Aorta (tissue), 5 donors: ENCODE measurements around the gene UBE2J2. TPM values are rescaled to one million over a fixed set of nuclear protein-coding genes. Genes with fewer than 3 reads are reported as not detected.

Experiments
- ATAC-seq: fragments of 200-7000 bp; cut with Tn5 transposase; one replicate; pipeline ENCODE4 v1.9.1; 2022; ENCODE audit warnings: moderate library complexity; ENCODE audit not compliant: low FRiP score
- DNase-seq, 2 donors: peaks; one replicate each; pipeline ENCODE4 v3.0.0-alpha.2; 2020
- H3K27ac ChIP-seq, 2 donors: one replicate each; pipeline ENCODE4 v1.5.1; 2013; ENCODE audit warnings: low read length in 2 of 2, mild to moderate bottlenecking in 2 of 2, moderate library complexity in 2 of 2, control low read depth in 1 of 2, inconsistent platforms in 1 of 2, low read depth in 1 of 2
- H3K27me3 ChIP-seq, 2 donors: one replicate each; pipeline ENCODE4 v1.6.1; 2013; ENCODE audit warnings: control low read depth in 1 of 2, low read length in 1 of 2, mild to moderate bottlenecking in 1 of 2, moderate library complexity in 1 of 2; ENCODE audit not compliant: insufficient read depth in 2 of 2, control insufficient read depth in 1 of 2
- H3K36me3 ChIP-seq, 2 donors: one replicate each; pipeline ENCODE4 v1.6.1; 2013; ENCODE audit warnings: control low read depth in 1 of 2, low read length in 1 of 2, mild to moderate bottlenecking in 1 of 2; ENCODE audit not compliant: insufficient read depth in 2 of 2, control insufficient read depth in 1 of 2
- H3K4me1 ChIP-seq, 2 donors: one replicate each; pipeline ENCODE4 v1.6.1; 2013; ENCODE audit warnings: low read length in 2 of 2, control low read depth in 1 of 2, mild to moderate bottlenecking in 1 of 2, moderate library complexity in 1 of 2; ENCODE audit not compliant: insufficient read depth in 2 of 2, control insufficient read depth in 1 of 2
- H3K4me3 ChIP-seq, 2 donors: one replicate each; pipeline ENCODE4 v1.5.1; 2013; ENCODE audit warnings: low read length in 2 of 2, control low read depth in 1 of 2, mild to moderate bottlenecking in 1 of 2
- H3K9me3 ChIP-seq: one replicate; pipeline ENCODE4 v1.6.1; 2013; ENCODE audit warnings: mild to moderate bottlenecking, low read length; ENCODE audit not compliant: control insufficient read depth
- WGBS, 2 donors: extraction: QIAGEN DNeasy Blood & Tissue Kit; methylation state at CpG; one replicate each; pipeline ENCODE4 v1.1.7; 2013; 5-methylcytosine and 5-hydroxymethylcytosine counted together
- intact Hi-C, 2 donors: fragments of 100-400 bp; cut with DNase I; formaldehyde crosslinking; loops; one replicate each; pipeline versions ENCODE4 v1.14.2 to v1.15.0; 2022
- polyA plus RNA-seq, 2 donors: library from polyadenylated mRNA; stranded (reverse); fragments of 200-250 nt; gene quantifications; one replicate each; pipeline ENCODE4 v1.2.3, GENCODE V29; 2013
- total RNA-seq, 2 donors: library from RNA; stranded (reverse); fragmentation: NEBNext Ultra II Directional; extraction: Animal tissue kit (Norgen Biotek cat#: 25700); gene quantifications; one replicate each; pipeline ENCODE4 v1.2.1, GENCODE V29; 2021
- donor health status: healthy with polysubstance abuse.
- donor health status: Bipolar disorder and iron deficiency.
- donor health status: DM: no; HTN: no; CAD: no.
- donor health status: DM: no; HTN: no; CAD: no.
- donor health status: DM: yes; HTN: yes; CAD: no.

The UBE2J2 gene
- total and polyA plus RNA-seq, 4 donors: 17.2 to 49.4 (median 48.1) TPM

- H3K4me3 ChIP-seq: no peak overlapping the region
- intact Hi-C loops: no loop called here
- 83 to 86% methylated on average over 21 of the region's 21 CpGs for WGBS, 2 donors
- H3K36me3 ChIP-seq: no peaks in the 10 kb centered on the region
- H3K27ac ChIP-seq: no peak overlapping the region
- no peaks in the 10 kb centered on the region for H3K9me3 ChIP-seq
- no peaks in the 10 kb centered on the region for H3K27me3 ChIP-seq
- no peaks in the 10 kb centered on the region for H3K4me1 ChIP-seq
- ATAC-seq (no peak), DNase-seq (no peak)
Observed at GRCh38 chr1:1310476-1311053, 36.9 kb upstream of the UBE2J2 start.

- H3K36me3 ChIP-seq: no peaks in the 10 kb centered on the region
- ATAC-seq (no peak), DNase-seq (no peak)
- H3K4me3 ChIP-seq: no peak overlapping the region
- no peaks in the 10 kb centered on the region for H3K9me3 ChIP-seq
- no peak overlapping the region for H3K27ac ChIP-seq
- no peaks in the 10 kb centered on the region for H3K27me3 ChIP-seq
- intact Hi-C loops: no loop called here
- 64 to 74% methylated on average over 3 of the region's 3 CpGs for WGBS, 2 donors
- no peaks in the 10 kb centered on the region for H3K4me1 ChIP-seq
Observed at GRCh38 chr1:1310109-1310385, 36.4 kb upstream of the UBE2J2 start.

- no peaks in the 10 kb centered on the region for H3K9me3 ChIP-seq
- H3K36me3 ChIP-seq: no peaks in the 10 kb centered on the region
- peak overlapping the region; percentile 51 to 55 for H3K4me3 ChIP-seq
- 33 to 37% methylated on average over 53 to 57 of the region's 57 CpGs for WGBS, 2 donors
- no peaks in the 10 kb centered on the region for H3K27me3 ChIP-seq
- intact Hi-C loops: no loop called here
- ATAC-seq (no peak), DNase-seq (no peak)
- no peaks in the 10 kb centered on the region for H3K4me1 ChIP-seq
- no peak overlapping the region for H3K27ac ChIP-seq
Observed at GRCh38 chr1:1309251-1310108, 35.8 kb upstream of the UBE2J2 start.

GRCh38 chr1:1308756-1309250 lies 35.1 kb upstream of the UBE2J2 start:
- Histone ChIP-seq H3K36me3 (no peaks in the 10 kb centered on the region), H3K4me1 (no peaks in the 10 kb centered on the region), H3K27ac (peak overlapping the region in 1 of 2 donors; percentile 49), H3K27me3 (no peaks in the 10 kb centered on the region), H3K9me3 (no peaks in the 10 kb centered on the region), H3K4me3 (peak overlapping the region; percentile 51 to 55)
- intact Hi-C loops: loop anchor here in 1 of 2 donors (1.0 kb wide), 1 partner anchor 66 kb away; the partner anchor contains the start of gene AURKAIP1
- DNase-seq (peak in 1 of 2 donors; percentile 66), ATAC-seq (no peak)
- 0 to 1% methylated on average over 28 to 66 of the region's 66 CpGs for WGBS, 2 donors

- no peaks in the 10 kb centered on the region for H3K9me3 ChIP-seq
- DNase-seq: peak; percentile 94 to 96
- peak within 1 kb of the TSS; percentile 9 to 85 for H3K27ac ChIP-seq
- intact Hi-C loops: loop anchor here in 1 of 2 donors (1.0 kb wide), 1 partner anchor 67 kb away; the partner anchor contains the start of gene AURKAIP1
- 0% methylated on average over 73 to 131 of the region's 131 CpGs for WGBS, 2 donors
- peak within 1 kb of the TSS; percentile 55 to 60 for H3K4me3 ChIP-seq
- no peaks in the 10 kb centered on the region for H3K4me1 ChIP-seq
- no peaks in the 10 kb centered on the region for H3K27me3 ChIP-seq
- ATAC-seq: peak; percentile 87
- no peaks in the 10 kb centered on the region for H3K36me3 ChIP-seq
Observed at GRCh38 chr1:1307923-1308755, 34.5 kb upstream of the UBE2J2 start, which contains the start of the genes ACAP3 and PUSL1. TSS of gene ACAP3 (minus strand) at chr1:1307930. CDS start at chr1:1307815, 115 bp downstream. TSS of gene PUSL1 (plus strand) at chr1:1308597. CDS start at chr1:1308644, 47 bp downstream.

GRCh38 chr1:1307261-1307922 lies 33.7 kb upstream of the UBE2J2 start:
- H3K36me3 ChIP-seq: no peaks in the 10 kb centered on the region
- ATAC-seq (no peak), DNase-seq (peak in 1 of 2 donors; percentile 71)
- intact Hi-C loops: no loop called here
- no peaks in the 10 kb centered on the region for H3K27me3 ChIP-seq
- H3K9me3 ChIP-seq: no peaks in the 10 kb centered on the region
- H3K4me3 ChIP-seq: peak overlapping the region; percentile 51 to 60
- peak overlapping the region; percentile 9 to 54 for H3K27ac ChIP-seq
- WGBS, 2 donors: 1 to 2% methylated on average over 45 to 83 of the region's 83 CpGs
- no peaks in the 10 kb centered on the region for H3K4me1 ChIP-seq

GRCh38 chr1:1306661-1307260 lies 33.1 kb upstream of the UBE2J2 start:
- Histone ChIP-seq H3K27me3 (no peaks in the 10 kb centered on the region), H3K27ac (no peak overlapping the region), H3K4me3 (peak overlapping the region in 1 of 2 donors; percentile 51), H3K9me3 (no peaks in the 10 kb centered on the region), H3K36me3 (no peaks in the 10 kb centered on the region), H3K4me1 (no peaks in the 10 kb centered on the region)
- intact Hi-C loops: no loop called here
- WGBS, 2 donors: 39 to 41% methylated on average over 27 of the region's 27 CpGs
- ATAC-seq (no peak), DNase-seq (no peak)
